ENCODE data around the gene DMAP1. TPM values are rescaled to one million over a fixed set of nuclear protein-coding genes. Genes with fewer than 3 reads are reported as not detected.

The DMAP1 gene
- total and polyA plus RNA-seq, 12 donors, result 24.1 to 37.3 (median 28.6) TPM

- intact Hi-C loops (cut with DNase I), result loop anchor here in 6 of 10 donors (10.0 kb wide), 6 partner anchors 102 to 442 kb away; partner anchors contain the start of gene CCDC24 (in 1 of the 6)
- Histone ChIP-seq H3K27ac (peak overlapping the region in 9 of 10 donors; percentile 75 to 89 (median 85)), H3K27me3 (no peaks in the 10 kb centered on the region), H3K9me3 (no peaks in the 10 kb centered on the region), H3K4me3 (peak overlapping the region; percentile 70 to 99 (median 83)), H3K4me1 (peaks cover 2 to 26% (median 18%) of the 10 kb centered on the region in 9 donors), H3K36me3 (peaks cover 0 to 33% (median 7%) of the 10 kb centered on the region in 9 donors)
- TF ChIP-seq CTCF (IDR thresholded peaks at IDR 0.05), result no peak
- DNase-seq (no peak), ATAC-seq (peak in 1 of 8 donors; percentile 11)
- WGBS, 2 donors, result 45 to 48% methylated on average over 9 of the region's 9 CpGs
Observed at GRCh38 chr1:44212355-44213221, 683 bp upstream of the DMAP1 start.

- ATAC-seq, result peak in 7 of 8 donors; percentile 48 to 66 (median 54)
- intact Hi-C loops (cut with DNase I), result loop anchor here in 9 of 10 donors (2.0 to 10.0 kb wide), 14 partner anchors 74 to 437 kb away; partner anchors contain the start of gene CCDC24 (in 1 of the 9)
- peak; percentile 68 to 91 (median 87) for TF ChIP-seq CTCF (IDR thresholded peaks at IDR 0.05)
- 72 to 74% methylated on average over 4 of the region's 4 CpGs for WGBS, 2 donors
- peak; percentile 72 to 74 for DNase-seq
- H3K27me3 ChIP-seq, result no peaks in the 10 kb centered on the region
- no peaks in the 10 kb centered on the region for H3K9me3 ChIP-seq
- peaks cover 0 to 27% (median 12%) of the 10 kb centered on the region in 9 donors for H3K4me1 ChIP-seq
- H3K4me3 ChIP-seq, result no peak overlapping the region
- H3K27ac ChIP-seq, result no peak overlapping the region
- H3K36me3 ChIP-seq, result peaks cover 0 to 83% (median 31%) of the 10 kb centered on the region in 9 donors
Observed at GRCh38 chr1:44217809-44218410, 4.6 kb downstream of the DMAP1 start.

GRCh38 chr1:44218503-44219300 is 5.4 kb downstream of the DMAP1 start:
- Histone ChIP-seq H3K36me3 (peaks cover 0 to 83% (median 31%) of the 10 kb centered on the region in 9 donors), H3K27ac (no peak overlapping the region), H3K27me3 (no peaks in the 10 kb centered on the region), H3K4me1 (peaks cover 0 to 23% (median 10%) of the 10 kb centered on the region in 9 donors), H3K9me3 (no peaks in the 10 kb centered on the region), H3K4me3 (no peak overlapping the region)
- ATAC-seq (no peak), DNase-seq (no peak)
- WGBS, 2 donors, result 96 to 97% methylated on average over 24 of the region's 24 CpGs
- intact Hi-C loops (cut with DNase I), result loop anchor here in 9 of 10 donors (5.0 to 10.0 kb wide), 13 partner anchors 74 to 436 kb away; partner anchors contain the start of gene CCDC24 (in 1 of the 9)
- no peak for TF ChIP-seq CTCF (IDR thresholded peaks at IDR 0.05)
